Colon (tissue), 2 donors: ENCODE measurements around the gene DDX53.

ENCODE experiments used
- FAIRE-seq: peaks from 2 replicates; lab custom pipeline; 2012; peaks lifted over from hg19 to GRCh38; lab: Jason Lieb, UNC
- donor health status: control.
- donor health status: control.

The DDX53 gene

DNA sequence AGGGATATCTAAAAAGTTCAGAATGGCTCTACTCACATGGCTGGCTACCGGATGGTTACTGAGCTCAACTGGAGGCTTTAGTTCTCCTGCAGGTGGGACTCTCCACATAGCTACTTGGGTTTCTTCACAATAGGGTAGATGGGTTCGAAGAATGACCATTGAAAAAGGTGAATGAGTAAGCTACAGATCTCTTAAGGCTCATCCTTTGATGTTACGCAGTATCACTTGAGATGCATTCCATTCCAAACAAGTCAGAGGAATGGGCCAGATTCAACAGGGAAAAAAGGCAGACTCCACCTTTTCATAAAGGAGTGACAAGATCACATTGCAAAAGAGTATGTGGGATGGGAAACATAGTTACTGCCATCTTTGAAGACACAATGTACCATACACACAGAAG is 52.6 kb downstream of the DDX53 start:
- FAIRE-seq = no peak
